Measurements from ENCODE around the gene RAP1A.

Gene RAP1A

GRCh38 chr1:111619635-111620440 is at the start of gene RAP1A:
Gene RAP1A, plus strand, starts transcription at chr1:111619789. Its CDS starts 71,572 bp downstream, at chr1:111691361.
- no peak for TF ChIP-seq CTCF (IDR thresholded peaks at IDR 0.05; ENCODE audit: low read depth, low read length, missing control alignments)
- in situ Hi-C loops (cut with HindIII; ENCODE audit: low sequenced_read_pairs), result no loop called here
- DNase-seq (ENCODE audit: low read depth), result peak; percentile 77
- peak within 1 kb of the TSS; percentile 75 for H3K4me3 ChIP-seq (ENCODE audit: low read depth, low read length)

- no peak for TF ChIP-seq CTCF (IDR thresholded peaks at IDR 0.05; ENCODE audit: low read depth, low read length, missing control alignments)
Observed at GRCh38 chr1:111569913-111570312, 49.7 kb upstream of the RAP1A start.

GRCh38 chr1:111570781-111571181 is 48.8 kb upstream of the RAP1A start:
- DNase-seq (ENCODE audit: low read depth), result no peak
- peak; percentile 33 for TF ChIP-seq CTCF (IDR thresholded peaks at IDR 0.05; ENCODE audit: low read depth, low read length, missing control alignments)
- in situ Hi-C loops (cut with HindIII; ENCODE audit: low sequenced_read_pairs), result no loop called here
- H3K4me3 ChIP-seq (ENCODE audit: low read depth, low read length), result no peak overlapping the region

More at GRCh38 chr1:111569913-111570312, 49.7 kb upstream of the RAP1A start:
- no peak overlapping the region for H3K4me3 ChIP-seq (ENCODE audit: low read depth, low read length)
- DNase-seq (ENCODE audit: low read depth), result no peak
- in situ Hi-C loops (cut with HindIII; ENCODE audit: low sequenced_read_pairs), result no loop called here

GRCh38 chr1:111571239-111571638 is 48.4 kb upstream of the RAP1A start:
- no peak for DNase-seq (ENCODE audit: low read depth)
- H3K4me3 ChIP-seq (ENCODE audit: low read depth, low read length), result no peak overlapping the region
- in situ Hi-C loops (cut with HindIII; ENCODE audit: low sequenced_read_pairs), result no loop called here
- no peak for TF ChIP-seq CTCF (IDR thresholded peaks at IDR 0.05; ENCODE audit: low read depth, low read length, missing control alignments)

- in situ Hi-C loops (cut with HindIII; ENCODE audit: low sequenced_read_pairs), result no loop called here
- TF ChIP-seq CTCF (IDR thresholded peaks at IDR 0.05; ENCODE audit: low read depth, low read length, missing control alignments), result no peak
- no peak overlapping the region for H3K4me3 ChIP-seq (ENCODE audit: low read depth, low read length)
- DNase-seq (ENCODE audit: low read depth), result peak; percentile 31
Observed at GRCh38 chr1:111571987-111572386, 47.6 kb upstream of the RAP1A start.

GRCh38 chr1:111576547-111576946 is 43.0 kb upstream of the RAP1A start:
- in situ Hi-C loops (cut with HindIII; ENCODE audit: low sequenced_read_pairs), result no loop called here
- TF ChIP-seq CTCF (IDR thresholded peaks at IDR 0.05; ENCODE audit: low read depth, low read length, missing control alignments), result no peak
- no peak overlapping the region for H3K4me3 ChIP-seq (ENCODE audit: low read depth, low read length)
- DNase-seq (ENCODE audit: low read depth), result no peak
